SK-N-MC (cell line): ENCODE data around the gene ZNF512.

Experiments used
- EZH2 ChIP-seq: fragments of 200-600 bp; sonication (generic); IDR thresholded peaks from one replicate; pipeline ENCODE4 v1.6.1; 2017; ENCODE audit warnings: antibody characterized with exemption
- POLR2AphosphoS5 ChIP-seq: IDR thresholded peaks from 2 replicates; pipeline ENCODE4 v1.6.1; 2012; ENCODE audit warnings: mild to moderate bottlenecking, low read depth, low read length, borderline replicate concordance

- no peak for TF ChIP-seq POLR2AphosphoS5
- TF ChIP-seq EZH2: no peak
These were observed 62.4 kb downstream of the ZNF512 start for GRCh38 chr2:27645197-27645596.
